Measurements from ENCODE around the gene BICDL1.

- TF ChIP-seq CTCF (IDR thresholded peaks at IDR 0.05) (no peak), EP300 (IDR thresholded peaks at IDR 0.05) (no peak), POLR2A (IDR thresholded peaks at IDR 0.05) (no peak), POLR2AphosphoS5 (IDR thresholded peaks at IDR 0.05) (no peak)
Observed at GRCh38 chr12:120103044-120103338, 114.0 kb downstream of the BICDL1 start.
